Thyroid gland (tissue), 4 donors: ENCODE results near the gene ACVR1. TPM values are rescaled to one million over a fixed set of nuclear protein-coding genes. Genes with fewer than 3 reads are reported as not detected.

Experiments
- DNase-seq, 2 donors: peaks; one replicate each; pipeline ENCODE4 v3.0.0-alpha.2; 2019
- H3K27ac ChIP-seq, 3 donors: fragments of 200-600 bp; sonication (generic); 1 replicate in 2 of 3; 2 replicates in 1 of 3; pipeline ENCODE4 v1.5.1; 2016 to 2019; ENCODE audit warnings: mild to moderate bottlenecking in 1 of 3, moderate library complexity in 1 of 3
- H3K27me3 ChIP-seq: fragments of 200-600 bp; sonication (generic); one replicate; pipeline ENCODE4 v1.5.1; 2019
- H3K36me3 ChIP-seq, 2 donors: fragments of 200-600 bp; sonication (generic); one replicate each; pipeline ENCODE4 v1.5.1; 2016 to 2019
- H3K4me1 ChIP-seq, 2 donors: fragments of 200-600 bp; sonication (generic); one replicate each; pipeline ENCODE4 v1.5.1; 2017 to 2019
- H3K4me3 ChIP-seq, 3 donors: fragments of 200-600 bp; sonication (generic); replicated peaks in 1 of 3; 1 replicate in 2 of 3; 2 replicates in 1 of 3; pipeline ENCODE4 v1.5.1; 2016; ENCODE audit warnings: mild to moderate bottlenecking in 1 of 3
- H3K9me3 ChIP-seq: fragments of 200-600 bp; sonication (generic); one replicate; pipeline ENCODE4 v1.5.1; 2017
- CTCF ChIP-seq, 6 experiments: fragments of 200-600 bp in 3 of 6; fragments of 450-650 bp in 3 of 6; sonication (generic) in 3 of 6; IDR thresholded peaks; one replicate each; pipeline ENCODE4 v1.5.1; 2016 to 2019; ENCODE audit warnings: antibody characterized with exemption in 6 of 6, mild to moderate bottlenecking in 2 of 6, inconsistent platforms in 1 of 6, moderate library complexity in 1 of 6
- POLR2A ChIP-seq, 2 donors: fragments of 450-650 bp; IDR thresholded peaks; one replicate each; pipeline ENCODE4 v1.6.1; 2017; ENCODE audit warnings: antibody characterized with exemption in 2 of 2, mild to moderate bottlenecking in 2 of 2, moderate library complexity in 1 of 2
- WGBS, 2 donors: methylation state at CpG; one replicate each; pipeline ENCODE4 v1.1.5; 2017; 5-methylcytosine and 5-hydroxymethylcytosine counted together
- intact Hi-C: fragments of 100-400 bp; cut with DNase I; formaldehyde crosslinking; loops from one replicate; pipeline ENCODE4 v1.15.1; 2023
- total RNA-seq, 4 donors: library from RNA; depleted of rRNA; stranded (reverse); fragments of >200 nt; gene quantifications; one replicate each; pipeline ENCODE4 v1.2.3, GENCODE V29; 2016

Gene ACVR1
- total RNA-seq, 4 donors from 2014 or later = 42.7 to 55.8 (median 46.3) TPM

GRCh38 chr2:157769856-157770255, 106.3 kb downstream of the ACVR1 start:
- Histone ChIP-seq H3K4me3 (no peak overlapping the region), H3K36me3 (peaks cover 26 to 28% of the 10 kb centered on the region in 2 donors), H3K27me3 (no peaks in the 10 kb centered on the region), H3K4me1 (no peaks in the 10 kb centered on the region), H3K9me3 (no peaks in the 10 kb centered on the region), H3K27ac (no peak overlapping the region)
- intact Hi-C loops = no loop called here
- no peak for TF ChIP-seq POLR2A (IDR thresholded peaks at IDR 0.05)
- TF ChIP-seq CTCF (IDR thresholded peaks at IDR 0.05) = no peak
- no peak for DNase-seq
- WGBS, 2 donors = 86 to 92% methylated on average over 2 of the region's 2 CpGs

GRCh38 chr2:157764386-157764785, 111.7 kb downstream of the ACVR1 start:
- H3K27ac ChIP-seq = no peak overlapping the region
- H3K4me3 ChIP-seq = no peak overlapping the region
- 95 to 96% methylated on average over 14 of the region's 14 CpGs for WGBS, 2 donors
- intact Hi-C loops = no loop called here
- peaks cover 0 to 6% of the 10 kb centered on the region in 2 donors for H3K4me1 ChIP-seq
- H3K36me3 ChIP-seq = peaks cover 18 to 29% of the 10 kb centered on the region in 2 donors
- H3K9me3 ChIP-seq = no peaks in the 10 kb centered on the region
- no peaks in the 10 kb centered on the region for H3K27me3 ChIP-seq
- TF ChIP-seq CTCF (IDR thresholded peaks at IDR 0.05) (no peak), POLR2A (IDR thresholded peaks at IDR 0.05) (no peak)
- DNase-seq = no peak

GRCh38 chr2:157761520-157761919, 114.6 kb downstream of the ACVR1 start:
- H3K4me1 ChIP-seq = peaks cover 0 to 6% of the 10 kb centered on the region in 2 donors
- H3K4me3 ChIP-seq = no peak overlapping the region
- no peaks in the 10 kb centered on the region for H3K27me3 ChIP-seq
- peaks cover 12 to 27% of the 10 kb centered on the region in 2 donors for H3K36me3 ChIP-seq
- TF ChIP-seq CTCF (IDR thresholded peaks at IDR 0.05) = no peak
- TF ChIP-seq POLR2A (IDR thresholded peaks at IDR 0.05) = no peak
- intact Hi-C loops = no loop called here
- peak overlapping the region in 1 of 3 donors; percentile 13 for H3K27ac ChIP-seq
- no peaks in the 10 kb centered on the region for H3K9me3 ChIP-seq
- DNase-seq = no peak

- intact Hi-C loops = no loop called here
- no peaks in the 10 kb centered on the region for H3K9me3 ChIP-seq
- no peak for DNase-seq
- no peak overlapping the region for H3K4me3 ChIP-seq
- peaks cover 0 to 6% of the 10 kb centered on the region in 2 donors for H3K4me1 ChIP-seq
- peak overlapping the region in 1 of 3 donors; percentile 13 for H3K27ac ChIP-seq
- H3K36me3 ChIP-seq = peaks cover 11 to 23% of the 10 kb centered on the region in 2 donors
- 92 to 95% methylated on average over 5 of the region's 5 CpGs for WGBS, 2 donors
- H3K27me3 ChIP-seq = no peaks in the 10 kb centered on the region
- TF ChIP-seq POLR2A (IDR thresholded peaks at IDR 0.05) (no peak), CTCF (IDR thresholded peaks at IDR 0.05) (no peak)
Measured at GRCh38 chr2:157760949-157761348, 115.2 kb downstream of the ACVR1 start.

- DNase-seq = no peak
- Histone ChIP-seq H3K27ac (peak overlapping the region in 1 of 3 donors; percentile 43), H3K27me3 (no peaks in the 10 kb centered on the region), H3K4me3 (no peak overlapping the region), H3K36me3 (peaks cover 5 to 12% of the 10 kb centered on the region in 2 donors), H3K9me3 (no peaks in the 10 kb centered on the region), H3K4me1 (peaks cover 0 to 6% of the 10 kb centered on the region in 2 donors)
- TF ChIP-seq POLR2A (IDR thresholded peaks at IDR 0.05) (no peak), CTCF (IDR thresholded peaks at IDR 0.05) (no peak)
- intact Hi-C loops = no loop called here
Measured at GRCh38 chr2:157759855-157760254, 116.3 kb downstream of the ACVR1 start.
